Fibroblast of gingiva (primary cell): ENCODE measurements around the gene PICALM.
"Not testable (repeated sequence)": the region's sequence is repeated elsewhere in the genome, so short reads cannot be mapped to it uniquely, and the experiment has no call there.

Experiments
- DNase-seq: peaks from one replicate; pipeline ENCODE4 v3.0.0-alpha.2; 2011; ENCODE audit warnings: low read depth

The PICALM gene

GRCh38 chr11:85939099-85940015, 129.5 kb downstream of the PICALM start:
- no peak for DNase-seq

GRCh38 chr11:85937835-85938234, 131.0 kb downstream of the PICALM start:
- DNase-seq, result no peak

- no peak for DNase-seq
Measured at GRCh38 chr11:85935751-85936150, 133.1 kb downstream of the PICALM start.

- DNase-seq, result no peak
Measured at GRCh38 chr11:85934596-85935169, 134.2 kb downstream of the PICALM start.

GRCh38 chr11:85930879-85931366, 138.0 kb downstream of the PICALM start:
- DNase-seq, result no peak

GRCh38 chr11:85926653-85927214, 142.2 kb downstream of the PICALM start:
- not testable (repeated sequence) for DNase-seq

- DNase-seq, result no peak
Measured at GRCh38 chr11:85923455-85923854, 145.4 kb downstream of the PICALM start.

- DNase-seq, result no peak
Measured at GRCh38 chr11:85922367-85922766, 146.5 kb downstream of the PICALM start.

GRCh38 chr11:85918910-85919794, 149.7 kb downstream of the PICALM start:
- DNase-seq, result peak; percentile 4

- DNase-seq, result no peak
Measured at GRCh38 chr11:85914425-85914824, 154.5 kb downstream of the PICALM start.

- no peak for DNase-seq
Measured at GRCh38 chr11:85913513-85913912, 155.4 kb downstream of the PICALM start.

GRCh38 chr11:85912414-85912813, 156.5 kb downstream of the PICALM start:
- DNase-seq, result no peak
